GM12865 (cell line): ENCODE measurements around the gene FYCO1.

Experiments
- DNase-seq: peaks from one replicate; pipeline ENCODE4 v3.0.0; 2010; ENCODE audit warnings: low read depth
- H3K4me3 ChIP-seq: 2 replicates; pipeline ENCODE4 v1.5.1; 2011; ENCODE audit warnings: mild to moderate bottlenecking, low read depth, low read length, control low read depth
- CTCF ChIP-seq: IDR thresholded peaks from 2 replicates; pipeline ENCODE4 v1.5.1; 2011; ENCODE audit warnings: low read length, control low read depth, low read depth, inconsistent platforms; ENCODE audit not compliant: insufficient read depth; ENCODE audit errors: missing control alignments

FYCO1 gene

GRCh38 chr3:45950131-45950530, 45.5 kb downstream of the FYCO1 start:
- no peak for TF ChIP-seq CTCF

GRCh38 chr3:45949432-45949831, 46.2 kb downstream of the FYCO1 start:
- H3K4me3 ChIP-seq, result no peak overlapping the region

More at GRCh38 chr3:45950131-45950530, 45.5 kb downstream of the FYCO1 start:
- DNase-seq, result no peak
- H3K4me3 ChIP-seq, result no peak overlapping the region

GRCh38 chr3:45948881-45949280, 46.7 kb downstream of the FYCO1 start:
- DNase-seq, result no peak
- no peak for TF ChIP-seq CTCF
- H3K4me3 ChIP-seq, result no peak overlapping the region

More at GRCh38 chr3:45949432-45949831, 46.2 kb downstream of the FYCO1 start:
- no peak for DNase-seq
- TF ChIP-seq CTCF, result no peak

GRCh38 chr3:45948311-45948781, 47.3 kb downstream of the FYCO1 start:
- TF ChIP-seq CTCF, result no peak
- no peak overlapping the region for H3K4me3 ChIP-seq
- DNase-seq, result no peak

GRCh38 chr3:45947361-45947760, 48.3 kb downstream of the FYCO1 start:
- H3K4me3 ChIP-seq, result no peak overlapping the region
- no peak for TF ChIP-seq CTCF
- no peak for DNase-seq

- no peak for TF ChIP-seq CTCF
- DNase-seq, result no peak
- no peak overlapping the region for H3K4me3 ChIP-seq
These were observed 48.7 kb downstream of the FYCO1 start for GRCh38 chr3:45946875-45947274.

- no peak for DNase-seq
- H3K4me3 ChIP-seq, result no peak overlapping the region
- TF ChIP-seq CTCF, result no peak
These were observed 49.3 kb downstream of the FYCO1 start for GRCh38 chr3:45946307-45946706.
